HEK293 (cell line): ENCODE measurements around the gene THAP3.
A peak's percentile ranks its signal among the peaks of the same experiment; 100 is the strongest.

ENCODE experiments used
- CTCF ChIA-PET: fragments of 350-600 bp; formaldehyde crosslinking; extraction: SDS; loops from one replicate; lab custom pipeline; 2021; ENCODE audit warnings: antibody characterized with exemption; lab: Yijun Ruan, JAX
- POLR2A ChIA-PET: fragments of 300-600 bp; formaldehyde crosslinking; extraction: SDS; loops from one replicate; lab custom pipeline; 2020; ENCODE audit warnings: antibody characterized with exemption, inconsistent platforms; lab: Yijun Ruan, JAX
- H3K27ac ChIP-seq: fragments of 200-500 bp; sonication (Bioruptor generic); 2 replicates; pipeline ENCODE4 v1.5.1; 2014; ENCODE audit warnings: low read depth, low read length, control low read depth, inconsistent platforms; ENCODE audit errors: extremely low read depth
- H3K36me3 ChIP-seq, 2 experiments: fragments of 200-500 bp in 1 of 2; sonication (Bioruptor generic) in 1 of 2; 1 replicate in 1 of 2; 2 replicates in 1 of 2; pipeline ENCODE4 v1.5.1; 2014 to 2017; ENCODE audit warnings: inconsistent platforms in 2 of 2, low read length in 2 of 2; ENCODE audit not compliant: control insufficient read depth in 2 of 2, insufficient read depth in 1 of 2
- H3K4me1 ChIP-seq: fragments of 200-500 bp; sonication (Bioruptor generic); 2 replicates; pipeline ENCODE4 v1.5.1; 2014; ENCODE audit warnings: mild to moderate bottlenecking, low read length, inconsistent platforms; ENCODE audit not compliant: control insufficient read depth, insufficient read depth
- H3K4me3 ChIP-seq: 2 replicates; pipeline ENCODE4 v1.5.1; 2011; ENCODE audit warnings: low read depth, mild to moderate bottlenecking, control low read depth, low read length, moderate library complexity
- H3K9me3 ChIP-seq: fragments of 200-500 bp; sonication (Bioruptor generic); 2 replicates; pipeline ENCODE4 v1.5.1; 2014; ENCODE audit warnings: low read depth, low read length, inconsistent platforms; ENCODE audit not compliant: control insufficient read depth, insufficient read depth
- GLIS1 ChIP-seq: fragments of 450-650 bp; formaldehyde crosslinking; IDR thresholded peaks from 2 replicates; pipeline ENCODE4 v1.5.1; 2016; ENCODE audit warnings: missing biosample characterization, missing genetic modification characterization
- HOXA7 ChIP-seq: sonication (generic); formaldehyde crosslinking; IDR thresholded peaks from 2 replicates; pipeline ENCODE4 v1.8.1; 2022; ENCODE audit warnings: missing genetic modification reagents, borderline replicate concordance
- ZIC2 ChIP-seq: fragments of 450-650 bp; formaldehyde crosslinking; IDR thresholded peaks from 2 replicates; pipeline ENCODE4 v1.5.1; 2016; ENCODE audit warnings: missing biosample characterization, missing genetic modification characterization
- ZNF221 ChIP-seq: fragments of 450-650 bp; formaldehyde crosslinking; IDR thresholded peaks from 2 replicates; pipeline ENCODE4 v1.5.1; 2017; ENCODE audit warnings: missing biosample characterization, missing genetic modification characterization, borderline replicate concordance
- ZNF292 ChIP-seq: fragments of 450-650 bp; formaldehyde crosslinking; IDR thresholded peaks from 2 replicates; pipeline ENCODE4 v1.5.1; 2016; ENCODE audit warnings: low read depth, missing biosample characterization, missing genetic modification characterization, borderline replicate concordance
- ZNF473 ChIP-seq: fragments of 450-650 bp; formaldehyde crosslinking; IDR thresholded peaks from 2 replicates; pipeline ENCODE4 v1.5.1; 2017; ENCODE audit warnings: missing biosample characterization, missing genetic modification characterization
- ZNF658 ChIP-seq: fragments of 450-650 bp; formaldehyde crosslinking; IDR thresholded peaks from 2 replicates; pipeline ENCODE4; 2016; ENCODE audit warnings: missing biosample characterization, missing genetic modification characterization
- TF ChIP-seq, protein P1 (sequence below): fragments of 450-650 bp; formaldehyde crosslinking; IDR thresholded peaks from 2 replicates; pipeline ENCODE4 v1.5.1; 2016; ENCODE audit warnings: missing biosample characterization, missing genetic modification characterization
- TF ChIP-seq, protein P2 (sequence below): fragments of 450-650 bp; formaldehyde crosslinking; IDR thresholded peaks from 2 replicates; pipeline ENCODE4 v1.5.1; 2016; ENCODE audit warnings: missing biosample characterization, missing genetic modification characterization
- TF ChIP-seq, protein P3 (sequence below): fragments of 450-650 bp; formaldehyde crosslinking; IDR thresholded peaks from 2 replicates; pipeline ENCODE4 v1.5.1; 2016; ENCODE audit warnings: missing biosample characterization, missing genetic modification characterization

THAP3 gene

DNA sequence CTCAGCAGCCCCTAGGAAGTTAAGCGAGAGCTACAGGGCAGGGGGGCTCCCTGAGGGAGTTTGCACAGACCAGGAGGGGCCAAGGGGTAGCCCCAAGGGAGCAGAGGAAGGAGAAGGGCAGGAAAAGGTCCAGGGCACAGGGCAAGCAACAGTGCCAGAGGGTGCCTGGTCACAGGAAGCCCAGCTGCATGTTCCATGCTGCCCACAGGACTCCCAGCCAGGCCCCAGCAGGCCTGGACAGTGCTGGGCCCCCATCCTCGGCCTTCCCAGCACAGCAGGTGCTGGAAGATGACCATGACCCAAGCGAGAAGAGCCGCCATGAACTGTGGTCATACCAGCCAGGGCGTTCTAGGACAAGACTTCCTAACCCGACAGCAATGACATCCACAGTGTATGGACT is 33.0 kb upstream of the THAP3 start:
- H3K36me3 ChIP-seq, result peaks cover 3 to 100% of the 10 kb centered on the region in 2 experiments; a peak in 2 of 3 replicates
- CTCF ChIA-PET, result interaction anchor here (1.8 kb wide), 1 partner anchor 37 kb away, joined by 7 read pairs; the partner anchor contains the start of gene TAS1R1
- no peak for TF ChIP-seq ZNF658 (tag by site-specific recombination)
- no peak for TF ChIP-seq HOXA7 (CRISPR knock-in tag)
- TF ChIP-seq, protein P1, sequence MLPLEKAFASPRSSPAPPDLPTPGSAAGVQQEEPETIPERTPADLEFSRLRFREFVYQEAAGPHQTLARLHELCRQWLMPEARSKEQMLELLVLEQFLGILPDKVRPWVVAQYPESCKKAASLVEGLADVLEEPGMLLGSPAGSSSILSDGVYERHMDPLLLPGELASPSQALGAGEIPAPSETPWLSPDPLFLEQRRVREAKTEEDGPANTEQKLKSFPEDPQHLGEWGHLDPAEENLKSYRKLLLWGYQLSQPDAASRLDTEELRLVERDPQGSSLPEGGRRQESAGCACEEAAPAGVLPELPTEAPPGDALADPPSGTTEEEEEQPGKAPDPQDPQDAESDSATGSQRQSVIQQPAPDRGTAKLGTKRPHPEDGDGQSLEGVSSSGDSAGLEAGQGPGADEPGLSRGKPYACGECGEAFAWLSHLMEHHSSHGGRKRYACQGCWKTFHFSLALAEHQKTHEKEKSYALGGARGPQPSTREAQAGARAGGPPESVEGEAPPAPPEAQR (tag by site-specific recombination), result no peak
- TF ChIP-seq ZNF473 (tag by site-specific recombination), result no peak
- no peak for TF ChIP-seq ZNF292
- TF ChIP-seq, protein P2, sequence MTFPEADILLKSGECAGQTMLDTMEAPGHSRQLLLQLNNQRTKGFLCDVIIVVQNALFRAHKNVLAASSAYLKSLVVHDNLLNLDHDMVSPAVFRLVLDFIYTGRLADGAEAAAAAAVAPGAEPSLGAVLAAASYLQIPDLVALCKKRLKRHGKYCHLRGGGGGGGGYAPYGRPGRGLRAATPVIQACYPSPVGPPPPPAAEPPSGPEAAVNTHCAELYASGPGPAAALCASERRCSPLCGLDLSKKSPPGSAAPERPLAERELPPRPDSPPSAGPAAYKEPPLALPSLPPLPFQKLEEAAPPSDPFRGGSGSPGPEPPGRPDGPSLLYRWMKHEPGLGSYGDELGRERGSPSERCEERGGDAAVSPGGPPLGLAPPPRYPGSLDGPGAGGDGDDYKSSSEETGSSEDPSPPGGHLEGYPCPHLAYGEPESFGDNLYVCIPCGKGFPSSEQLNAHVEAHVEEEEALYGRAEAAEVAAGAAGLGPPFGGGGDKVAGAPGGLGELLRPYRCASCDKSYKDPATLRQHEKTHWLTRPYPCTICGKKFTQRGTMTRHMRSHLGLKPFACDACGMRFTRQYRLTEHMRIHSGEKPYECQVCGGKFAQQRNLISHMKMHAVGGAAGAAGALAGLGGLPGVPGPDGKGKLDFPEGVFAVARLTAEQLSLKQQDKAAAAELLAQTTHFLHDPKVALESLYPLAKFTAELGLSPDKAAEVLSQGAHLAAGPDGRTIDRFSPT, result no peak
- TF ChIP-seq, all 188 proteins: peak for 0
- no peaks in the 10 kb centered on the region for H3K4me1 ChIP-seq
- no peak overlapping the region for H3K4me3 ChIP-seq
- POLR2A ChIA-PET, result interaction anchor here (1.2 to 2.3 kb wide), 4 partner anchors 10 to 12 kb away, joined by 3 to 12 read pairs (median 4); partner anchors contain the start of gene ZBTB48
- no peaks in the 10 kb centered on the region for H3K9me3 ChIP-seq
- no peak overlapping the region for H3K27ac ChIP-seq

DNA sequence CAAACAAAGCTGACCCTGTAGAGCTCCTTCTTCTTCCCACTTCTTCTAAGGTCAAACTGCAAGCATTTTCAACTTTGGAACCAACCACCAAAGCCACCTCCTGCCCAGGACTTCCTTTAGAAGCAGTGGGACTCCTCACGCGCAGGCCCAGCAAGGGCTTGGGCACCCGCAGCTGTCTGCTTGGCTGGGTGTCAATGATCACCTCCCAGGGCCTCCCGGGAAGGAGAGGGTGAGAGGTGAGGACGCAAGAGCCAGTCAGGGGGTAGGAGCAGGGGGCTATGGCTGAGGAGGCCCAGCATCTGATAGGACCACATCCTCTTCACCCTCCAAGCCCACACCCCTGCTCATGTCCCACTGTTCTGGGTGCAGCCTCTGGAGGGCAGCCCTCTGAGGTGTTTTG is 32.2 kb upstream of the THAP3 start:
- POLR2A ChIA-PET, result interaction anchor here (0.9 to 2.3 kb wide), 3 partner anchors 9 to 13 kb away, joined by 3 to 12 read pairs (median 4); partner anchors contain the start of gene ZBTB48
- no peaks in the 10 kb centered on the region for H3K4me1 ChIP-seq
- peaks cover 3 to 100% of the 10 kb centered on the region in 2 experiments; a peak in 2 of 3 replicates for H3K36me3 ChIP-seq
- no peak overlapping the region for H3K4me3 ChIP-seq
- H3K9me3 ChIP-seq, result no peaks in the 10 kb centered on the region
- H3K27ac ChIP-seq, result no peak overlapping the region
- TF ChIP-seq, protein P3, sequence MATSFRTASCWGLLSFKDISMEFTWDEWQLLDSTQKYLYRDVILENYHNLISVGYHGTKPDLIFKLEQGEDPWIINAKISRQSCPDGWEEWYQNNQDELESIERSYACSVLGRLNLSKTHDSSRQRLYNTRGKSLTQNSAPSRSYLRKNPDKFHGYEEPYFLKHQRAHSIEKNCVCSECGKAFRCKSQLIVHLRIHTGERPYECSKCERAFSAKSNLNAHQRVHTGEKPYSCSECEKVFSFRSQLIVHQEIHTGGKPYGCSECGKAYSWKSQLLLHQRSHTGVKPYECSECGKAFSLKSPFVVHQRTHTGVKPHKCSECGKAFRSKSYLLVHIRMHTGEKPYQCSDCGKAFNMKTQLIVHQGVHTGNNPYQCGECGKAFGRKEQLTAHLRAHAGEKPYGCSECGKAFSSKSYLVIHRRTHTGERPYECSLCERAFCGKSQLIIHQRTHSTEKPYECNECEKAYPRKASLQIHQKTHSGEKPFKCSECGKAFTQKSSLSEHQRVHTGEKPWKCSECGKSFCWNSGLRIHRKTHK (tag by site-specific recombination), result no peak
- TF ChIP-seq GLIS1 (tag by site-specific recombination), result peak; percentile 63
- TF ChIP-seq ZIC2 (tag by site-specific recombination), result peak; percentile 69
- TF ChIP-seq, all 188 proteins: peak for 2
- CTCF ChIA-PET, result interaction anchor here (1.8 kb wide), 1 partner anchor 38 kb away, joined by 7 read pairs; the partner anchor contains the start of gene TAS1R1

DNA sequence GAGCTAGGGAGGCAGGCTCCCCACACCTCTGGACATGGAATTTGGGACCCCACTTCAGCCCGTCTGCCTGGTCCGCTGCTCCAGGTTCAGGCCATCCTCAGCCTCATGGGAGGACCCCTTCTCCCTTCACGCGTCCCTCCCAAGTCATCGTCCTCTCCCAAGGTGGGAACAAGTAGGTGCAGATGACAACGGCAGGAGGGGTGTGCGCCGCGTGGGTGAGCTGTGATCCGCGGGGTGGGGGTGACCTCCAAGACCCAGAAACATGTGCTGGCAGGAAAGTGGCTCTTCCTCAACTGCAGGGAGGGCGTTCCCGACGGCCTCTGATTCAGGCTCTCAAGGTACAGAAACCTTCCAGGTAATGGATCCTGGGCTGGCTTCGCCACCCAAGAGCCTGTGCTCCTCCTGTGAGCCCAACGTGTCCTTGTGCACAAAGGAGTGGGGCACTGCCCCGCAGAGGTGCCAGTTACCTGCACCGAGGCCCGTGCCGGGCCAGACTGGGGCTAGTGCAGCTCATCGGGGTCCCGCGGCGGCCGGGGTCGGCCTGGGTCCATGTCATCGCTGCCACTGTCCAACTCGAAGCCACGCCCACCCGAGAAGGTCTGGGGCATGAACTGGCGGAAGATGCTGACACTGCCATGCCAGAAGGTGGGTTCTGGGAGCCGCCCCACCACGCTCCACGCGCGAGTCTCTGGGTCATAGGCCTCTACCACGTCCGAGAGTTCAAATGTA is 31.6 kb upstream of the THAP3 start:
- CTCF ChIA-PET, result no interaction called here
- POLR2A ChIA-PET, result interaction anchor here (0.9 to 1.5 kb wide), 2 partner anchors 8 to 13 kb away, joined by 3 to 4 read pairs; partner anchors contain the start of gene ZBTB48
- TF ChIP-seq, protein P2, result 0 out of 2 replicates have a peak, but pooled peaks have one; percentile 25
- no peak for TF ChIP-seq ZNF221 (tag by site-specific recombination)

More for the DNA sequence above, 31.6 kb upstream of the THAP3 start:
- no peaks in the 10 kb centered on the region for H3K4me1 ChIP-seq
- H3K27ac ChIP-seq, result no peak overlapping the region
- H3K9me3 ChIP-seq, result no peaks in the 10 kb centered on the region
- H3K4me3 ChIP-seq, result no peak overlapping the region
- H3K36me3 ChIP-seq, result peaks cover 3 to 100% of the 10 kb centered on the region in 2 experiments; a peak in 2 of 3 replicates
